Effector memory CD8-positive, alpha-beta T cell (primary cell): ENCODE data around the gene ERBB2.

ENCODE experiments used
- ATAC-seq: fragments of 150-1000 bp; cut with Tn5 transposase; replicated peaks from 2 replicates; pipeline ENCODE4 v1.10.0; 2021; ENCODE audit warnings: mild to moderate bottlenecking, moderate library complexity
- DNase-seq, 3 experiments: peaks; one replicate each; pipeline ENCODE4 v3.0.0; 2021
- H3K27ac Mint-ChIP-seq, 2 donors: one replicate each; pipeline ENCODE4 v1.8.0; 2022; ENCODE audit warnings: mild to moderate bottlenecking in 2 of 2, mixed read lengths in 2 of 2, moderate library complexity in 2 of 2
- H3K27me3 Mint-ChIP-seq, 2 donors: one replicate each; pipeline ENCODE4 v1.8.0; 2022; ENCODE audit warnings: mixed read lengths in 2 of 2
- H3K36me3 Mint-ChIP-seq: one replicate; pipeline ENCODE4 v1.8.0; 2022; ENCODE audit warnings: mild to moderate bottlenecking, moderate library complexity, mixed read lengths; ENCODE audit not compliant: insufficient read depth
- H3K4me1 Mint-ChIP-seq, 2 donors: one replicate each; pipeline ENCODE4 v1.8.0; 2022; ENCODE audit warnings: low read depth in 2 of 2, mixed read lengths in 2 of 2
- H3K4me3 Mint-ChIP-seq, 2 donors: one replicate each; pipeline ENCODE4 v1.8.0; 2022; ENCODE audit warnings: mild to moderate bottlenecking in 2 of 2, mixed read lengths in 2 of 2, moderate library complexity in 2 of 2
- H3K9me3 Mint-ChIP-seq, 2 donors: one replicate each; pipeline ENCODE4 v1.8.0; 2022; ENCODE audit warnings: mixed read lengths in 2 of 2

ERBB2 gene

DNA sequence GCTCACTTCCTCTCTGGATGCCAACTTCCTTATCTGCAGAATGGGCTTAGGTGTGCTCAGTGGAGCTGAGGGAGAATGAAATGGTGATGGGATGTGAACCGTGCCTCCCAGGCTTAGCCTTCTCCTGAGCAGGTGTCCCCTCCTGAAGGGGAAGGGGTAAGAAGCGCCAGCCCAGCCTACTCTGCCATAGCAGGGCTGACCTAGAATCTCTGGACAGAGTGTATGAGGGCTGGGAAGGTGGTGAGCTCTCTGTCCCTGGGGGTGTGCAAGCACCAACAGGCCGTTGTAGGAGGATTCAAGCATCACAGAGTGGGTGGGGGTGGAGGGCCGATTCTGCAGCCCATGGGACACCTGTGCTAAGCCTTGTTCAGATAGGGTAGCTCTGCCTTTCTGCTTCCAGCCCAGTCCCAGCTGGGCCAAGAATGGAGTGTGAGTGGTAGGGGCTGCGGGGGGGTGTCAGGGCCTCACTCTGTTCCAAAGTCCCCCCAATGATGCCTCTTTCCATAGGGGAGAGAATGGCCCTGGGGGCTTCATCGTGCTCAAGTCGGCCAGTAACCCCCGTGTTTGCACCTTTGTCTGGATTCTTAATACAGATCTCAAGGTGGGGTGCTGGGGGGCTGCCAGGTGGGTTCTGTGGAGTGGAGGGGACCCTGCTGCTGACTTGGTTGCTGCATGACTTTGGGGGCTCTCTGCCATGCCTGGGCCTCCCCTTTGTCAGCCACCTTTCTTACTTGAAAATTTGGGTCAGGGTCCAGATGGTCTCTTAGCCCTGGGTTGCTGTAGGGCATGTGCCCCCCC is 37.9 kb upstream of the ERBB2 start:
- Mint-ChIP-seq H3K27me3 (peaks cover 4 to 12% of the 10 kb centered on the region in 2 donors), H3K9me3 (no peaks in the 10 kb centered on the region), H3K4me3 (no peak overlapping the region), H3K36me3 (peaks cover 11% of the 10 kb centered on the region), H3K4me1 (peaks cover 0 to 9% of the 10 kb centered on the region in 2 donors), H3K27ac (peak overlapping the region in 1 of 2 donors; percentile 60)
- no peak for DNase-seq
- no peak for ATAC-seq

- DNase-seq (no peak), ATAC-seq (no peak)
- H3K9me3 Mint-ChIP-seq = no peaks in the 10 kb centered on the region
- no peak overlapping the region for H3K27ac Mint-ChIP-seq
- H3K4me1 Mint-ChIP-seq = peaks cover under 1 to 10% of the 10 kb centered on the region in 2 donors
- peaks cover 11% of the 10 kb centered on the region for H3K36me3 Mint-ChIP-seq
- H3K4me3 Mint-ChIP-seq = no peak overlapping the region
- H3K27me3 Mint-ChIP-seq = peaks cover 4 to 15% of the 10 kb centered on the region in 2 donors
Measured at GRCh38 chr17:39662551-39663339, 37.1 kb upstream of the ERBB2 start.

- H3K27me3 Mint-ChIP-seq = peaks cover 5 to 18% of the 10 kb centered on the region in 2 donors
- H3K36me3 Mint-ChIP-seq = peaks cover 11% of the 10 kb centered on the region
- H3K4me3 Mint-ChIP-seq = no peak overlapping the region
- DNase-seq = no peak
- no peak overlapping the region for H3K27ac Mint-ChIP-seq
- H3K9me3 Mint-ChIP-seq = no peaks in the 10 kb centered on the region
- peaks cover 4 to 10% of the 10 kb centered on the region in 2 donors for H3K4me1 Mint-ChIP-seq
- no peak for ATAC-seq
Measured at GRCh38 chr17:39663340-39663687, 36.5 kb upstream of the ERBB2 start.

DNA sequence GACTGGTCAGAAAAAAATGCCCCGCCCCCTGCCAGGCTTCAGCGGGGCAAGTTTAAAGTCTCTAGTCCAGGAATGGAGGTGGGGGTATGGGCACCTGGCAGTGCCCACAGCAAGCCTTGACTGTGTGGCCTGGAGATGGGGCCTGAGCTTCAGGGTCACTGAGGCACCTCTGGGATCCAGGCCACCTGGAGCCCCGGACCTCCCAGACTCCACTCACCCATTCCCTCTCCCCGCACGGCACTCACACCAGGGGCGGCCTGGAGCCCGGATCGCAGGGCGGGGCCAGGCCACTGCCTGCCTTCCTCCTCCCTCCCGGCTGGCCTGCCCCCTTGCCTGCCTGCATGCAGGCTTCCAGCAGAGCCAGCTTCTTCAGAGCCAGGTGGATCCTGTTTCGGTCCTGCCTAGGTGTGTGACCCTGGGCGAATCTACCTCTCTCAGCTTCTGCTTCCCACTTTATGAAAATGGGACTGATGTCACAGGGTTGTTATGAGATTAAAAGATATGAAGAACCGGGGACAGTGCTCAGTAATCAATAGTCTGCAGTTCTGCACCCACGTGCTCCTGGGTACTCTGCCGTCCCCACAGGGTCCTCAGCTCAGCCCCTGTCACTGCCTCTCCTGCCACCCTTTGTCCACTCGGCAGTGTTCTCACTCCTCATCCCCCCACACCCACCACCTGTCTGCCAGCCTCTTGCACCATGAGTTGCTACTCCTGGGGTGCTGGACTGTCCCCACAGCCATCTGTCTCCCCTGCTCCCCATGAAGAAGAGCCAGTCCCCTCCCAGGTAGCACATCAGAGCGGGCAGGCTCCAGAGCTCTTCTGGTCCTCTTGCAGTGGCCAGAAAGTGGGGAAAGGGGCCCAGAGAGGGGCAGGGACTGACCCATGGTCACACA is 35.9 kb upstream of the ERBB2 start:
- Mint-ChIP-seq H3K4me3 (no peak overlapping the region), H3K36me3 (peaks cover 11% of the 10 kb centered on the region), H3K4me1 (peaks cover 10 to 15% of the 10 kb centered on the region in 2 donors), H3K27ac (peak overlapping the region; percentile 52 to 57), H3K27me3 (peaks cover 10 to 24% of the 10 kb centered on the region in 2 donors), H3K9me3 (no peaks in the 10 kb centered on the region)
- ATAC-seq (no peak), DNase-seq (no peak)

DNA sequence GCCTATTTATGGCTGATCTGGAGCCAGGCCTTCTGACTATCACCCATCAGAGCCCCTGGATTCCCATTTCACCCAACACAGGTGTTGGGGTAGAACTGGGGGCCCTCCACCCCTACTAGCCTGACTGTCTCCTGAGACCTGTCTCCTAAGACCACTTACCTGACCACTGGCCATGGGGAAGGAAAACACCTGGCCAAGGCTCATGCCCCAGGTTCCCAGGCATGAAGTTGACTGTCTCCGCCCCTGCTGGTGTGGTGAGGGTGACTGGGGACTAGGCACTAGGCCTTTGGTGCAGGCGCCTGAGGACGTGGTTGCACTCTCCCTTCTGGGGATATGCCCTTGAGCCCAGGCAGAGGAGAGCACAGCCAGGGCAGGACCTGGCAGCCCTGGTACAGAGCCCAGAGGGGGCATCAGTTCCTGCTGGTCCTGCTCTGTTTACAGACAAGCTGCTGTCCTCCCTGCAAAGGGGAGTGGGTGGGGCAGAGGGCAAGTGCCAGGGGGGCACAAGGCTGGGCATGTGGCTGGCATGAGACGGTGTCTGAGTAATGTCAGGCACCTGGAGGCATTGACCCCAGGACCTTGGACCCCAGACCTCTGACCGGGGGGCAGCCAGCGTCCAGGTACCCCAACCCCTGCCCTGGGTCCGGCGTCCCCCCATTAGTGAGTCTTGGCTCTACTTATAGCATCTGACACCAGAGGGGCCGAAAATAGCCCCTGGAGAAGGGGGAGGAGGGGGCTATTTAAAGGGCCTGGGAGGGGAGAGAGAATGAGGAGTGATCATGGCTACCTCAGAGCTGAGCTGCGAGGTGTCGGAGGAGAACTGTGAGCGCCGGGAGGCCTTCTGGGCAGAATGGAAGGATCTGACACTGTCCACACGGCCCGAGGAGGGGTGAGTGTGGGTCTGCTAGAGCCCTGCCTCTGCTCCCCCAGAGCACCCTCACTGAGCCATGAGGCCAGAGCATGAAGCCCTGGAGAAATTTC is 35.0 kb upstream of the ERBB2 start, which contains the start of gene TCAP:
Gene TCAP, plus strand, starts transcription at position 769 of the 981 bp plus-strand sequence. Its CDS starts 11 bp downstream, at position 780.
- H3K27me3 Mint-ChIP-seq = peaks cover 10 to 32% of the 10 kb centered on the region in 2 donors
- no peak for DNase-seq
- peak within 1 kb of the TSS; percentile 27 to 56 for H3K4me3 Mint-ChIP-seq
- H3K9me3 Mint-ChIP-seq = no peaks in the 10 kb centered on the region
- peak within 1 kb of the TSS; percentile 52 to 57 for H3K27ac Mint-ChIP-seq
- peaks cover 9% of the 10 kb centered on the region for H3K36me3 Mint-ChIP-seq
- no peak for ATAC-seq
- H3K4me1 Mint-ChIP-seq = peaks cover 10 to 15% of the 10 kb centered on the region in 2 donors

GRCh38 chr17:39665642-39666224 is 34.1 kb upstream of the ERBB2 start:
- DNase-seq (no peak), ATAC-seq (no peak)
- H3K4me1 Mint-ChIP-seq = peaks cover 10 to 15% of the 10 kb centered on the region in 2 donors
- H3K9me3 Mint-ChIP-seq = no peaks in the 10 kb centered on the region
- H3K4me3 Mint-ChIP-seq = peak overlapping the region; percentile 27 to 56
- peaks cover 9% of the 10 kb centered on the region for H3K36me3 Mint-ChIP-seq
- peak overlapping the region in 1 of 2 donors; percentile 44 for H3K27ac Mint-ChIP-seq
- peaks cover 10 to 38% of the 10 kb centered on the region in 2 donors for H3K27me3 Mint-ChIP-seq

DNA sequence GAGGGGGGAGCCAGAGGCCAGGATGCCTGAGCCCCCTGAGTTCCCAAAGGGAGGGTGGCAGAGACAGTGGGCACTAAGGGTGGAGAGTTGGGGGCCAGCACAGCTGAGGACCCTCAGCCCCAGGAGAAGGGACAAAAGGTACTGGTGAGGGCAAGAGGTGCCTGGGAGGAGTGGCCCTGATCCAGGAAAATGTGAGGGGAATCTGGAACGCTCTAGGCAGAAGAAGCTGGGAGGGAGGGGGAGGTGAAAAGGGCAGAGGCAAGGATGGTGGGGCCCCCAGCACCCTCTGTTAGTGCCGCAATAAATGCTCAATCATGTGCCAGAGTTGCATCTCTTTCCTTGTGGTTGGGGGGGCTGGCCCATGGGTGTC is 33.6 kb upstream of the ERBB2 start:
- H3K27ac Mint-ChIP-seq = peak overlapping the region in 1 of 2 donors; percentile 44
- DNase-seq = no peak
- H3K27me3 Mint-ChIP-seq = peaks cover 10 to 38% of the 10 kb centered on the region in 2 donors
- no peaks in the 10 kb centered on the region for H3K9me3 Mint-ChIP-seq
- H3K4me3 Mint-ChIP-seq = peak overlapping the region; percentile 27 to 56
- H3K4me1 Mint-ChIP-seq = peaks cover 10 to 15% of the 10 kb centered on the region in 2 donors
- H3K36me3 Mint-ChIP-seq = peaks cover 9% of the 10 kb centered on the region
- no peak for ATAC-seq

DNA sequence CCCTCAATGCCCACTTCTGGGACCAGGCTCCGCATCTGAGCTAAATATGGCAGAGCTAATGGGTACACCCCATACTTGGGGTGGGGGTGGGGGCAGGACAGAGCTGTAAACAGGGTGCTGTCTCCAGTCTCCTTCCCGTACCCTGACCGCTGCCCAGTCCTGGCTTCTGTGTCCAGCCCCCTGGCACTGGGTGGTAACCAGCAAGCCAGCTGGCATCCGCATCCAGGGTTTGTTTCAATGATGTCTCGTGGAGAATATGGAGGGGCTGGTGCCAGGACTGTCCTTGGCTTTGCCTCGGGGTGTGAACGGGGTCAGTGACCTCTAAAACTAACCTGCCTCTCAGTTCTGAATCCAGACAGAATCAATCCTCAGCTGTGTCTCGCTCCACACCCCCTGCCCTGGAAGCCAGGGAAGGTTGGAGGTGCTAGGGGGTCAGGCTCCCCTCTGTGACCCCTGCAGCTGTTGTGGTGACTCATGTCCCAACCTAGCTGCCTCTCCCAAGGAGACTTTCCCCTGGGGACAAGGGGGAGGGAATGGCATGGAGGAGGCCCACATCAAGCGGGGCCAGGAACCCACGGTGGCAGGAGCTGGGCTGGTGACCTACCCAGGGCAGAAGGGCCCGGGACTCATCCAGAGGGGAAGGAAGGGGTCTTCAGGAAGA is 33.1 kb upstream of the ERBB2 start:
- no peak for DNase-seq
- peaks cover 10 to 39% of the 10 kb centered on the region in 2 donors for H3K27me3 Mint-ChIP-seq
- H3K9me3 Mint-ChIP-seq = no peaks in the 10 kb centered on the region
- peak overlapping the region; percentile 59 to 68 for H3K4me3 Mint-ChIP-seq
- peaks cover 9% of the 10 kb centered on the region for H3K36me3 Mint-ChIP-seq
- peak overlapping the region in 1 of 2 donors; percentile 44 for H3K27ac Mint-ChIP-seq
- ATAC-seq = no peak
- H3K4me1 Mint-ChIP-seq = peaks cover 10 to 15% of the 10 kb centered on the region in 2 donors

- DNase-seq (no peak), ATAC-seq (peak; percentile 21)
- peak overlapping the region in 1 of 2 donors; percentile 44 for H3K27ac Mint-ChIP-seq
- H3K36me3 Mint-ChIP-seq = peaks cover 6% of the 10 kb centered on the region
- H3K27me3 Mint-ChIP-seq = peaks cover 10 to 44% of the 10 kb centered on the region in 2 donors
- peaks cover 10 to 21% of the 10 kb centered on the region in 2 donors for H3K4me1 Mint-ChIP-seq
- H3K4me3 Mint-ChIP-seq = peak overlapping the region; percentile 59 to 77
- no peaks in the 10 kb centered on the region for H3K9me3 Mint-ChIP-seq
Measured at GRCh38 chr17:39667262-39667944, 32.5 kb upstream of the ERBB2 start.

GRCh38 chr17:39667945-39668924 is 31.6 kb upstream of the ERBB2 start, which contains the start of gene PNMT:
TSS of gene PNMT (plus strand) at chr17:39668453. CDS start at chr17:39668476, 23 bp downstream.
- DNase-seq = peak; percentile 62
- Mint-ChIP-seq H3K4me1 (peaks cover 10 to 22% of the 10 kb centered on the region in 2 donors), H3K36me3 (peaks cover 6% of the 10 kb centered on the region), H3K4me3 (peak within 1 kb of the TSS; percentile 59 to 77), H3K27me3 (peaks cover 10 to 44% of the 10 kb centered on the region in 2 donors), H3K9me3 (no peaks in the 10 kb centered on the region), H3K27ac (peak within 1 kb of the TSS in 1 of 2 donors; percentile 44)
- ATAC-seq = peak; percentile 85
